Memory B cell (primary cell): ENCODE measurements around the gene RIMS1.
A peak's percentile ranks its signal among the peaks of the same experiment; 100 is the strongest.

ENCODE experiments used
- ATAC-seq: fragments of 150-1000 bp; cut with Tn5 transposase; 2 replicates; pipeline ENCODE4 v1.10.0; 2021; ENCODE audit warnings: low read depth, mild to moderate bottlenecking, moderate library complexity
- DNase-seq, 2 donors: peaks; one replicate each; pipeline ENCODE4 v3.0.0; 2022; ENCODE audit warnings: low spot score in 2 of 2
- H3K27ac Mint-ChIP-seq: one replicate; pipeline ENCODE4 v1.8.0; 2022; ENCODE audit warnings: mild to moderate bottlenecking, moderate library complexity, mixed read lengths
- H3K27me3 Mint-ChIP-seq: one replicate; pipeline ENCODE4 v1.8.0; 2022; ENCODE audit warnings: mixed read lengths
- H3K36me3 Mint-ChIP-seq: one replicate; pipeline ENCODE4 v1.8.0; 2022; ENCODE audit warnings: mild to moderate bottlenecking, mixed read lengths
- H3K4me1 Mint-ChIP-seq: one replicate; pipeline ENCODE4 v1.8.0; 2022; ENCODE audit warnings: mixed read lengths
- H3K4me3 Mint-ChIP-seq: one replicate; pipeline ENCODE4 v1.8.0; 2022; ENCODE audit warnings: mild to moderate bottlenecking, moderate library complexity, mixed read lengths
- H3K9me3 Mint-ChIP-seq: one replicate; pipeline ENCODE4 v1.8.0; 2022; ENCODE audit warnings: mixed read lengths

Gene RIMS1

GRCh38 chr6:72212686-72213085 lies 326.3 kb downstream of the RIMS1 start:
- Mint-ChIP-seq H3K27me3 (no peaks in the 10 kb centered on the region), H3K4me3 (no peak overlapping the region), H3K36me3 (no peaks in the 10 kb centered on the region), H3K4me1 (no peaks in the 10 kb centered on the region), H3K27ac (no peak overlapping the region), H3K9me3 (no peaks in the 10 kb centered on the region)
- DNase-seq (no peak), ATAC-seq (no peak)

- H3K27ac Mint-ChIP-seq, result no peak overlapping the region
- no peak overlapping the region for H3K4me3 Mint-ChIP-seq
- DNase-seq, result no peak
- H3K4me1 Mint-ChIP-seq, result no peaks in the 10 kb centered on the region
- H3K36me3 Mint-ChIP-seq, result no peaks in the 10 kb centered on the region
- H3K27me3 Mint-ChIP-seq, result no peaks in the 10 kb centered on the region
- no peaks in the 10 kb centered on the region for H3K9me3 Mint-ChIP-seq
- no peak for ATAC-seq
Measured at GRCh38 chr6:72213654-72214053, 327.3 kb downstream of the RIMS1 start.

GRCh38 chr6:72216222-72217068 lies 330.1 kb downstream of the RIMS1 start:
- no peak for DNase-seq
- H3K27me3 Mint-ChIP-seq, result peaks cover 3% of the 10 kb centered on the region
- H3K4me3 Mint-ChIP-seq, result no peak overlapping the region
- H3K4me1 Mint-ChIP-seq, result no peaks in the 10 kb centered on the region
- ATAC-seq, result no peak
- H3K36me3 Mint-ChIP-seq, result no peaks in the 10 kb centered on the region
- H3K27ac Mint-ChIP-seq, result no peak overlapping the region
- H3K9me3 Mint-ChIP-seq, result no peaks in the 10 kb centered on the region

- Mint-ChIP-seq H3K4me3 (no peak overlapping the region), H3K9me3 (no peaks in the 10 kb centered on the region)
Measured at GRCh38 chr6:72217626-72218025, 331.3 kb downstream of the RIMS1 start.

GRCh38 chr6:72218125-72218524 lies 331.8 kb downstream of the RIMS1 start:
- no peak overlapping the region for H3K27ac Mint-ChIP-seq
- peaks cover 3% of the 10 kb centered on the region for H3K27me3 Mint-ChIP-seq
- ATAC-seq (peak; percentile 43), DNase-seq (no peak)
- no peaks in the 10 kb centered on the region for H3K4me1 Mint-ChIP-seq
- no peaks in the 10 kb centered on the region for H3K36me3 Mint-ChIP-seq
- no peak overlapping the region for H3K4me3 Mint-ChIP-seq
- H3K9me3 Mint-ChIP-seq, result no peaks in the 10 kb centered on the region

More at GRCh38 chr6:72217626-72218025, 331.3 kb downstream of the RIMS1 start:
- H3K27ac Mint-ChIP-seq, result no peak overlapping the region
- peaks cover 3% of the 10 kb centered on the region for H3K27me3 Mint-ChIP-seq
- H3K36me3 Mint-ChIP-seq, result no peaks in the 10 kb centered on the region
- no peak for ATAC-seq
- no peaks in the 10 kb centered on the region for H3K4me1 Mint-ChIP-seq
- DNase-seq, result no peak

GRCh38 chr6:72219536-72219935 lies 333.2 kb downstream of the RIMS1 start:
- H3K27me3 Mint-ChIP-seq, result peaks cover 3% of the 10 kb centered on the region
- H3K27ac Mint-ChIP-seq, result no peak overlapping the region
- ATAC-seq, result no peak
- no peaks in the 10 kb centered on the region for H3K36me3 Mint-ChIP-seq
- no peak for DNase-seq
- H3K4me1 Mint-ChIP-seq, result no peaks in the 10 kb centered on the region
- no peak overlapping the region for H3K4me3 Mint-ChIP-seq
- no peaks in the 10 kb centered on the region for H3K9me3 Mint-ChIP-seq

GRCh38 chr6:72238021-72238420 lies 351.7 kb downstream of the RIMS1 start:
- Mint-ChIP-seq H3K4me1 (peaks cover 2% of the 10 kb centered on the region), H3K27ac (no peak overlapping the region), H3K36me3 (no peaks in the 10 kb centered on the region), H3K9me3 (no peaks in the 10 kb centered on the region), H3K27me3 (no peaks in the 10 kb centered on the region), H3K4me3 (no peak overlapping the region)
- no peak for DNase-seq
- ATAC-seq, result no peak

- DNase-seq (no peak), ATAC-seq (no peak)
- no peaks in the 10 kb centered on the region for H3K36me3 Mint-ChIP-seq
- H3K9me3 Mint-ChIP-seq, result no peaks in the 10 kb centered on the region
- H3K27me3 Mint-ChIP-seq, result no peaks in the 10 kb centered on the region
- H3K4me3 Mint-ChIP-seq, result no peak overlapping the region
- peaks cover 2% of the 10 kb centered on the region for H3K4me1 Mint-ChIP-seq
- no peak overlapping the region for H3K27ac Mint-ChIP-seq
Measured at GRCh38 chr6:72238900-72239299, 352.6 kb downstream of the RIMS1 start.

- Mint-ChIP-seq H3K4me1 (no peaks in the 10 kb centered on the region), H3K27ac (no peak overlapping the region), H3K27me3 (no peaks in the 10 kb centered on the region), H3K9me3 (no peaks in the 10 kb centered on the region), H3K36me3 (no peaks in the 10 kb centered on the region), H3K4me3 (no peak overlapping the region)
- no peak for DNase-seq
- ATAC-seq, result no peak
Measured at GRCh38 chr6:72245565-72245964, 359.2 kb downstream of the RIMS1 start.

- DNase-seq (no peak), ATAC-seq (no peak)
- Mint-ChIP-seq H3K27ac (no peak overlapping the region), H3K9me3 (no peaks in the 10 kb centered on the region), H3K4me3 (no peak overlapping the region), H3K27me3 (no peaks in the 10 kb centered on the region), H3K4me1 (no peaks in the 10 kb centered on the region), H3K36me3 (no peaks in the 10 kb centered on the region)
Measured at GRCh38 chr6:72246926-72247325, 360.6 kb downstream of the RIMS1 start.

GRCh38 chr6:72248621-72249020 lies 362.3 kb downstream of the RIMS1 start:
- no peaks in the 10 kb centered on the region for H3K36me3 Mint-ChIP-seq

GRCh38 chr6:72250664-72251063 lies 364.3 kb downstream of the RIMS1 start:
- DNase-seq, result no peak
- Mint-ChIP-seq H3K4me3 (no peak overlapping the region), H3K9me3 (no peaks in the 10 kb centered on the region), H3K4me1 (no peaks in the 10 kb centered on the region), H3K27me3 (peaks cover 3% of the 10 kb centered on the region), H3K27ac (no peak overlapping the region), H3K36me3 (no peaks in the 10 kb centered on the region)
- no peak for ATAC-seq

More at GRCh38 chr6:72248621-72249020, 362.3 kb downstream of the RIMS1 start:
- DNase-seq (no peak), ATAC-seq (no peak)
- Mint-ChIP-seq H3K27ac (no peak overlapping the region), H3K9me3 (no peaks in the 10 kb centered on the region), H3K4me1 (no peaks in the 10 kb centered on the region), H3K27me3 (peaks cover 1% of the 10 kb centered on the region), H3K4me3 (no peak overlapping the region)

- no peaks in the 10 kb centered on the region for H3K4me1 Mint-ChIP-seq
- H3K4me3 Mint-ChIP-seq, result no peak overlapping the region
- ATAC-seq, result no peak
- no peak for DNase-seq
- no peaks in the 10 kb centered on the region for H3K27me3 Mint-ChIP-seq
- no peaks in the 10 kb centered on the region for H3K9me3 Mint-ChIP-seq
- no peaks in the 10 kb centered on the region for H3K36me3 Mint-ChIP-seq
- H3K27ac Mint-ChIP-seq, result no peak overlapping the region
Measured at GRCh38 chr6:72260489-72260888, 374.1 kb downstream of the RIMS1 start.

- Mint-ChIP-seq H3K27ac (no peak overlapping the region), H3K4me3 (no peak overlapping the region), H3K4me1 (no peaks in the 10 kb centered on the region), H3K9me3 (no peaks in the 10 kb centered on the region), H3K27me3 (peaks cover 1% of the 10 kb centered on the region), H3K36me3 (no peaks in the 10 kb centered on the region)
- no peak for ATAC-seq
- no peak for DNase-seq
Measured at GRCh38 chr6:72261554-72261953, 375.2 kb downstream of the RIMS1 start.

- ATAC-seq, result no peak
- Mint-ChIP-seq H3K4me3 (no peak overlapping the region), H3K27me3 (peaks cover 1% of the 10 kb centered on the region), H3K27ac (no peak overlapping the region), H3K9me3 (no peaks in the 10 kb centered on the region), H3K4me1 (no peaks in the 10 kb centered on the region), H3K36me3 (no peaks in the 10 kb centered on the region)
- DNase-seq, result no peak
Measured at GRCh38 chr6:72262254-72262653, 375.9 kb downstream of the RIMS1 start.
